ENCODE results near the gene NT5C2. TPM values are rescaled to one million over a fixed set of nuclear protein-coding genes. Genes with fewer than 3 reads are reported as not detected.
"Not testable (repeated sequence)": the region's sequence is repeated elsewhere in the genome, so short reads cannot be mapped to it uniquely, and the experiment has no call there.

The NT5C2 gene
- total RNA-seq, 3 donors from 2014 or later, result 84.9 to 105 (median 105) TPM

GRCh38 chr10:103166523-103166922, 26.5 kb downstream of the NT5C2 start:
- Histone ChIP-seq H3K4me1 (ENCODE audit: low read depth) (no peaks in the 10 kb centered on the region), H3K9me3 (no peaks in the 10 kb centered on the region), H3K36me3 (ENCODE audit: low read depth) (no peaks in the 10 kb centered on the region), H3K4me3 (no peak overlapping the region)
- intact Hi-C loops (cut with DNase I, micrococcal nuclease), result no loop called here
- no peak for DNase-seq
- no peak for TF ChIP-seq CTCF (IDR thresholded peaks at IDR 0.05)
- no peak for ATAC-seq

GRCh38 chr10:103163766-103164403, 29.2 kb downstream of the NT5C2 start:
- H3K36me3 ChIP-seq (ENCODE audit: low read depth); H3K9me3 ChIP-seq; H3K4me3 ChIP-seq; ATAC-seq; H3K4me1 ChIP-seq (ENCODE audit: low read depth); DNase-seq; intact Hi-C loops (cut with DNase I, micrococcal nuclease): not testable (repeated sequence)

- DNase-seq (no peak), ATAC-seq (no peak)
- no peaks in the 10 kb centered on the region for H3K4me1 ChIP-seq (ENCODE audit: low read depth)
- no peak overlapping the region for H3K4me3 ChIP-seq
- intact Hi-C loops (cut with DNase I, micrococcal nuclease), result no loop called here
- TF ChIP-seq CTCF (IDR thresholded peaks at IDR 0.05), result no peak
- no peaks in the 10 kb centered on the region for H3K36me3 ChIP-seq (ENCODE audit: low read depth)
- no peaks in the 10 kb centered on the region for H3K9me3 ChIP-seq
These were observed 35.8 kb downstream of the NT5C2 start for GRCh38 chr10:103157246-103157645.

GRCh38 chr10:103155471-103156085, 37.5 kb downstream of the NT5C2 start:
- no peak for DNase-seq
- no peak for ATAC-seq
- Histone ChIP-seq H3K4me1 (ENCODE audit: low read depth) (peaks cover 4% of the 10 kb centered on the region), H3K36me3 (ENCODE audit: low read depth) (no peaks in the 10 kb centered on the region), H3K4me3 (no peak overlapping the region), H3K9me3 (no peaks in the 10 kb centered on the region)
- TF ChIP-seq CTCF (IDR thresholded peaks at IDR 0.05), result no peak
- intact Hi-C loops (cut with DNase I, micrococcal nuclease), result no loop called here

- no peaks in the 10 kb centered on the region for H3K9me3 ChIP-seq
- peaks cover 4% of the 10 kb centered on the region for H3K4me1 ChIP-seq (ENCODE audit: low read depth)
- DNase-seq (no peak), ATAC-seq (no peak)
- H3K4me3 ChIP-seq, result no peak overlapping the region
- no peak for TF ChIP-seq CTCF (IDR thresholded peaks at IDR 0.05)
- intact Hi-C loops (cut with DNase I, micrococcal nuclease), result no loop called here
- no peaks in the 10 kb centered on the region for H3K36me3 ChIP-seq (ENCODE audit: low read depth)
These were observed 38.4 kb downstream of the NT5C2 start for GRCh38 chr10:103154521-103155299.

Data from mucosa of descending colon (tissue), 3 donors.